ENCODE measurements around the gene SIN3B. TPM values are rescaled to one million over a fixed set of nuclear protein-coding genes. Genes with fewer than 3 reads are reported as not detected.

Gene SIN3B
- total RNA-seq, 4 donors from 2014 or later: 75.2 to 152 (median 86.3) TPM

- Histone ChIP-seq H3K27ac (no peak overlapping the region), H3K4me1 (peaks cover 0 to 10% (median 2%) of the 10 kb centered on the region in 4 donors), H3K36me3 (peaks cover 0 to 13% (median 0%) of the 10 kb centered on the region in 3 donors), H3K4me3 (no peak overlapping the region), H3K9me3 (peaks cover 0 to 35% (median 0%) of the 10 kb centered on the region in 4 donors), H3K27me3 (peaks cover 0 to 34% of the 10 kb centered on the region in 2 donors)
- DNase-seq (ENCODE audit: low spot score in 2 of 2): no peak
- TF ChIP-seq POLR2A (IDR thresholded peaks at IDR 0.05) (no peak), EP300 (IDR thresholded peaks at IDR 0.05) (no peak), CTCF (IDR thresholded peaks at IDR 0.05) (no peak)
- 45 to 48% methylated on average over 5 of the region's 5 CpGs for WGBS, 2 donors
Observed at GRCh38 chr19:16885166-16885565, 56.0 kb downstream of the SIN3B start.

GRCh38 chr19:16886305-16886880 lies 57.2 kb downstream of the SIN3B start:
- no peak overlapping the region for H3K27ac ChIP-seq
- DNase-seq (ENCODE audit: low spot score in 2 of 2): peak in 1 of 2 donors; percentile 11
- 65 to 68% methylated on average over 20 of the region's 20 CpGs for WGBS, 2 donors
- no peak overlapping the region for H3K4me3 ChIP-seq
- peaks cover 0 to 24% (median 0%) of the 10 kb centered on the region in 4 donors for H3K9me3 ChIP-seq
- TF ChIP-seq EP300 (IDR thresholded peaks at IDR 0.05) (peak; percentile 68 to 86), POLR2A (IDR thresholded peaks at IDR 0.05) (no peak)
- H3K36me3 ChIP-seq: peaks cover 0 to under 1% (median 0%) of the 10 kb centered on the region in 3 donors
- H3K27me3 ChIP-seq: peaks cover 0 to 34% of the 10 kb centered on the region in 2 donors
- peaks cover 0 to 10% (median 2%) of the 10 kb centered on the region in 4 donors for H3K4me1 ChIP-seq

GRCh38 chr19:16887353-16888265 lies 58.4 kb downstream of the SIN3B start:
- 55 to 71% methylated on average over 9 to 17 of the region's 17 CpGs for WGBS, 2 donors
- H3K4me1 ChIP-seq: peaks cover 0 to 10% (median 2%) of the 10 kb centered on the region in 4 donors
- no peak overlapping the region for H3K4me3 ChIP-seq
- no peaks in the 10 kb centered on the region for H3K36me3 ChIP-seq
- H3K27me3 ChIP-seq: peaks cover 0 to 34% of the 10 kb centered on the region in 2 donors
- peak overlapping the region in 1 of 4 donors; percentile 3 for H3K27ac ChIP-seq
- TF ChIP-seq EP300 (IDR thresholded peaks at IDR 0.05) (no peak), CTCF (IDR thresholded peaks at IDR 0.05) (no peak), POLR2A (IDR thresholded peaks at IDR 0.05) (no peak)
- H3K9me3 ChIP-seq: peaks cover 0 to 12% (median 0%) of the 10 kb centered on the region in 4 donors
- DNase-seq (ENCODE audit: low spot score in 2 of 2): no peak

GRCh38 chr19:16888629-16889365 lies 59.6 kb downstream of the SIN3B start, which contains the start of gene F2RL3:
F2RL3 (plus strand) TSS chr19:16888999; CDS start chr19:16889190, 191 bp downstream.
- DNase-seq (ENCODE audit: low spot score in 2 of 2): no peak
- WGBS, 2 donors: 32 to 43% methylated on average over 15 to 22 of the region's 31 CpGs
- TF ChIP-seq EP300 (IDR thresholded peaks at IDR 0.05) (peak in 1 of 2 donors; percentile 59), CTCF (IDR thresholded peaks at IDR 0.05) (no peak), POLR2A (IDR thresholded peaks at IDR 0.05) (no peak)
- Histone ChIP-seq H3K4me3 (peak within 1 kb of the TSS in 1 of 4 donors; percentile 21), H3K27me3 (peaks cover 0 to 32% of the 10 kb centered on the region in 2 donors), H3K36me3 (no peaks in the 10 kb centered on the region), H3K4me1 (peaks cover 0 to 10% (median 4%) of the 10 kb centered on the region in 4 donors), H3K9me3 (no peaks in the 10 kb centered on the region), H3K27ac (no peak within 1 kb of the TSS)

GRCh38 chr19:16889366-16889882 lies 60.2 kb downstream of the SIN3B start:
- no peak overlapping the region for H3K27ac ChIP-seq
- no peak for DNase-seq (ENCODE audit: low spot score in 2 of 2)
- no peaks in the 10 kb centered on the region for H3K36me3 ChIP-seq
- peak overlapping the region in 1 of 4 donors; percentile 21 for H3K4me3 ChIP-seq
- H3K27me3 ChIP-seq: peaks cover 0 to 27% of the 10 kb centered on the region in 2 donors
- no peaks in the 10 kb centered on the region for H3K9me3 ChIP-seq
- WGBS, 2 donors: 65 to 66% methylated on average over 12 to 19 of the region's 22 CpGs
- H3K4me1 ChIP-seq: peaks cover 0 to 10% (median 4%) of the 10 kb centered on the region in 4 donors
- TF ChIP-seq CTCF (IDR thresholded peaks at IDR 0.05): no peak
- no peak for TF ChIP-seq EP300 (IDR thresholded peaks at IDR 0.05)
- no peak for TF ChIP-seq POLR2A (IDR thresholded peaks at IDR 0.05)
